GM23338 (cell line): ENCODE results near the gene BRD3.

Source experiments
- CREB1 ChIP-seq: fragments of 250-450 bp; sonication (Bioruptor Pico); IDR thresholded peaks from 2 replicates; pipeline ENCODE4 v1.5.0; 2020; ENCODE audit warnings: low read depth, mild to moderate bottlenecking, moderate library complexity
- CTCF ChIP-seq, 2 experiments: fragments of 200-600 bp in 1 of 2; sonication (generic) in 1 of 2; conservative IDR thresholded peaks; 2 replicates each; pipeline versions ENCODE4 v1.5.1 to v1.6.1; 2016 to 2017; ENCODE audit warnings: antibody characterized with exemption in 2 of 2, low read depth in 2 of 2, mild to moderate bottlenecking in 2 of 2, moderate library complexity in 1 of 2
- ETS1 ChIP-seq: IDR thresholded peaks from 2 replicates; pipeline ENCODE4 v1.6.1; 2016; ENCODE audit warnings: antibody characterized with exemption
- EZH2 ChIP-seq: fragments of 200-600 bp; sonication (generic); IDR thresholded peaks from one replicate; pipeline ENCODE4 v1.8.0; 2017; ENCODE audit warnings: antibody characterized with exemption, mild to moderate bottlenecking, low read depth; ENCODE audit not compliant: unreplicated experiment
- EZH2phosphoT487 ChIP-seq: fragments of 200-600 bp; sonication (generic); IDR thresholded peaks from one replicate; pipeline ENCODE4 v1.8.1; 2018; ENCODE audit warnings: antibody characterized with exemption; ENCODE audit not compliant: unreplicated experiment
- NANOG ChIP-seq: IDR thresholded peaks from 2 replicates; pipeline ENCODE4 v1.6.1; 2016; ENCODE audit warnings: antibody characterized with exemption, borderline replicate concordance
- POLR2AphosphoS5 ChIP-seq: IDR thresholded peaks from 2 replicates; pipeline ENCODE4 v1.6.1; 2016; ENCODE audit warnings: antibody characterized with exemption, low read depth
- REST ChIP-seq: IDR thresholded peaks from one replicate; pipeline ENCODE4 v1.6.1; 2018; ENCODE audit warnings: antibody characterized with exemption; ENCODE audit not compliant: unreplicated experiment
- ZNF331 ChIP-seq: fragments of 250-450 bp; sonication (Bioruptor Pico); IDR thresholded peaks from 2 replicates; pipeline ENCODE4 v1.5.0; 2020; ENCODE audit warnings: low read depth, mild to moderate bottlenecking, moderate library complexity

GRCh38 chr9:133981589-133981957 lies 86.3 kb downstream of the BRD3 start:
- TF ChIP-seq CTCF (conservative IDR thresholded peaks at IDR 0.05; ENCODE audit: low read depth in 2 of 2) (no peak), POLR2AphosphoS5 (no peak), EZH2 (no peak), REST (no peak), ETS1 (no peak), EZH2phosphoT487 (no peak), CREB1 (CRISPR knock-in tag) (no peak), ZNF331 (CRISPR knock-in tag) (no peak), NANOG (no peak)
